ES-I3 (cell line): Measurements from ENCODE around the gene NOS1AP.

Experiments used
- H3K36me3 ChIP-seq: 2 replicates; pipeline ENCODE4 v1.6.1; 2013; ENCODE audit warnings: mild to moderate bottlenecking, low read length, control low read depth, moderate library complexity; ENCODE audit not compliant: insufficient read depth
- H3K4me1 ChIP-seq: 2 replicates; pipeline ENCODE4 v1.6.1; 2013; ENCODE audit warnings: mild to moderate bottlenecking, control low read depth, low read length; ENCODE audit not compliant: insufficient read depth
- H3K9ac ChIP-seq: 2 replicates; pipeline ENCODE4 v1.6.1; 2013; ENCODE audit warnings: low read depth, mild to moderate bottlenecking, low read length, moderate library complexity
- H3K9me3 ChIP-seq: 2 replicates; pipeline ENCODE4 v1.6.1; 2013; ENCODE audit warnings: mild to moderate bottlenecking, low read length, moderate library complexity; ENCODE audit not compliant: control insufficient read depth, insufficient read depth

Gene NOS1AP

DNA sequence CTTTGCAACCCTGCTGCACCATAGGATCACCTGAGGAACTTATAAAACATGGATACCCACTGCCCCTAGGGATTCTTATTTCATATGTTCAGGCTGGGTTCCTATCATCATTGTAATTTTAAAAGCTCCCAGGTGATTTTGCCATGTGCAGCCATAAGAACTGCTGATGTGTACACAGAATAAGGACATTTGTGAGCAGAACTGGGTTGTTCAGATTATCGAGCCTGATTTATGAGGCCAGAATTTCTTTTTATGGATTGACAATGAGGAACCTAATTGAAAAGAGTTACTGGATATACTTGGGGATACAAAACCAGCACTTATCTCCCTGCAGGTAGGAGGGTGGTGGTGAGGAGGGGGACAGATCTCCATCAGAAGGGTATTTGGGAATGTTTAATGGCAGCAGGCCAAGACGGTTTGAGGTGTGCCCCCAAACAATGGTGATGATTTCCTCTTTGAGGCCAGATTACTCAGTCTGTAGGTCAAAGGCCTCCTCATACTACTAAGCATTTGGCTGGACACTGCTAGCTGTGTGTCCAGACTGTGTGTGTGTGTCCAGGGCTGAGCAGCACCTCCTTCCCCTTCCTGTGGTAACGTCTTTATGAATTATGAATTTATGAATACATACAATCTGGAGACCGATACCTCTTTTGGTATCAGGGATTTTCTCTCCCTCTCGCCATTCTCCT, 18.9 kb downstream of the NOS1AP start:
- Histone ChIP-seq H3K4me1 (peaks cover 24% of the 10 kb centered on the region), H3K9ac (no peak overlapping the region), H3K36me3 (no peaks in the 10 kb centered on the region), H3K9me3 (no peaks in the 10 kb centered on the region)

DNA sequence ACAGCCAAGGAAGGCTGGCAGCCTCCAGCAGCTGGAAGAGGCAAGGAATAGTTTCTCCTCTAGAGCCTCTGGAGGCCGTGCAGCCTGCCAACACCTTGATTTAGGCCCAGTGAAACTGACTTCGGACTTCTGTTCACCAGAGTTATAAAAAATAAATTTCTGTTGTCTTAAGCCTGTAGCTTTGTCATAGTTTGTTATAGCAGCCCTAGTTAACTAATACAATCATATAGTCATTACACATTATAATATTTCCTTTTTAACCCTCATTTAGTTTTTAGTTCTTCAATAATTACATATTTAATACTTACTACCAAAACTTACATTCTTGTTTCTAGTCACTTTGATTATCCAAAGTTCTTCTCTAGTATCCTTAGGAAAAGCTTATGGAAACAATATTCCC, 20.3 kb downstream of the NOS1AP start:
- no peak overlapping the region for H3K9ac ChIP-seq
- peaks cover 24% of the 10 kb centered on the region for H3K4me1 ChIP-seq
- no peaks in the 10 kb centered on the region for H3K36me3 ChIP-seq
- no peaks in the 10 kb centered on the region for H3K9me3 ChIP-seq

DNA sequence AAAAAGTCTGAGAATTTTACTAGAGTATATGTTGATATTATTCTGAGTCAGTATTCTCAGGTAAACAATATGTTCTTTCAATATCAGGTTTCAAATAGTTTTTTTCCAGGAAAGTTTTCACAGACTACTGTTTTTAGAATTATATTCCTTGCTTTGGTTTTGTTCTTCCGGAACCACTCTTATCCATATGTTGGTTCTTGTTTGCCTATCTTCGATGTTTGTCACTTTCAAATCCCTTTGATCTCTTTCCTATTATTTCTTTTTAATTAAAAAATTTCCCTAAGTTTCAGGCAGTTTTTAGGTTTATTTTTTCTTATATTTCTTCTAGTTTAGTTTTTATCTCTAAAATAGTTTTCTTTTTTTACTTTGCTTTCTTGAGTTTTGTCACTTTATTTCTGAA, 20.9 kb downstream of the NOS1AP start:
- Histone ChIP-seq H3K36me3 (no peaks in the 10 kb centered on the region), H3K9me3 (no peaks in the 10 kb centered on the region), H3K9ac (no peak overlapping the region), H3K4me1 (peaks cover 24% of the 10 kb centered on the region)

DNA sequence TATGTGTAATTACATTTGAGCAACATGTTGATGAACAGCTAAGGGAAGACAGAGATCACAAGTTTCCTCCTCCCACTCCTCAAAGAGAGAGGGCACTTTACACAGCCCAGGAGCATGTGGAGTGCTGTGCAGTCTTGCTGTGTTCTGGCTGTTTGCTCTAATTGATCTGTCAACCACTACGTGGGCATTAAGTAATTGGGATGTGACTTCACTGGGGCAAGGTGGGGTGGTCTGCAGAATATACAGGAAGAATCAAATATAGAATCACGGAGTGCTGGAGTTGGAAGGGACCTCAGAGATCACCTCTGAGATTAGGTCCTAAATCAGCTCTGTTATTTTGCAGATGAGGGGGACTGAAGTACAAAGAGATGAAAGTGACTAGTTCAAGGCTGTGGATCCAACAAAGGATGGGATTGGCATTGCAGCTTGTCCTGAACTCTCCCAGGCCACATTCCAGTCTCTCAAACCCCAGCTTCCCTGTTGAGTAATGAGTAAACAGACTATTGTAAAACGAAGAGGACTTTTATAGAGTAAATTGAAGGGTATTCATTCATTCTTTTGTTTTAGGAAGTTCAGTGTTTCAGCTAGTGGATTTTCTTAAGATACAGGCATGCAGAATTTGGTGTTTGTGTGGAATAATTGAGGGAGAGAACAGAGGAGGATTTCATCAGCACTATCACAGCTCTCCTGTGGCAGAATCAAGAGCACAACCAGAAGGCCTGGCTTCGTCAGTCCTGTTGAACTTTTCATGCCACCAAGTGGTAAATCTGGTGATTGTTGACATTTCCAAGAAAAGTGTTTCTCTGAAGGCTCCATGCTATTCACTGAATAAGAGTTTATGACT, 22.4 kb downstream of the NOS1AP start:
- no peaks in the 10 kb centered on the region for H3K36me3 ChIP-seq
- H3K9ac ChIP-seq = no peak overlapping the region
- H3K9me3 ChIP-seq = no peaks in the 10 kb centered on the region
- H3K4me1 ChIP-seq = peaks cover 23% of the 10 kb centered on the region

DNA sequence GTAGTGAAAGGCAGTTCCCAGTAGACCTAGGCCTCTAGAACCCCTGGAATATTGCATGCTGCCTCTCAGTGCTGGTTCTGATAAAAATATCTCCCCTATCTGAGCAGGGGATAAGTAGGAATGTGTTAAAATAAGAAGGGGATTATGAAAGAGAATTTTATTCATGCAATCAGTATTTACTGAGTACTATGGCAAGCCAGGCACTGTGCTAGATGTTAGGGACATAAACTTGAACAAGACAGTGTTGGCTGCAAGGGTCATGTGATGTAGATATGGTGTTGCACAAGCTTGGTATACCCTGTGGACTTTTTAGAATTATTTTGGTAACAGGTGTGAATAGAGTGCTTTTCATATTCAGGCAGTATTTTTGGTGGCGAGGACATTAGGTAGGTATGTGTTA, 23.6 kb downstream of the NOS1AP start:
- no peak overlapping the region for H3K9ac ChIP-seq
- H3K36me3 ChIP-seq = no peaks in the 10 kb centered on the region
- H3K9me3 ChIP-seq = no peaks in the 10 kb centered on the region
- H3K4me1 ChIP-seq = peaks cover 19% of the 10 kb centered on the region

DNA sequence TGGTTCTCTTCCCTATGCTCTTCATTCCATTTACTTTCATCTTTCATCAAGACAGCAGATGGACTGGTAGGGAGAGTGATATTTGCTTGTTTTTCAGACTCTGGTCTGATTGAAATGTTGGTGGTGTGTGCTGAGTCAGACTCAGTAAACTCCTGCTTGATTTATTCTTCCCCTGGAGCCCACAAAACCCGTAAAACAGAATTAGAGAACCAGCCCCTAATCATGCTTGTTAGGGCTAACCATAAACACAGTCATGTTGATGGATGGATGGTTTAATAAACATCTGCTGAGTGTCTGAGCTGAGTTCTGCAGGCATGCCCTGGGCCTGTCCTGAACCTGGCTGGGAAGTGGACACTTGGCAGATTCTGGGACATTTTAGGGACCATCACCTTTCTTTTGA, 24.8 kb downstream of the NOS1AP start:
- H3K9me3 ChIP-seq = no peaks in the 10 kb centered on the region
- peaks cover 19% of the 10 kb centered on the region for H3K4me1 ChIP-seq
- no peaks in the 10 kb centered on the region for H3K36me3 ChIP-seq
- no peak overlapping the region for H3K9ac ChIP-seq

DNA sequence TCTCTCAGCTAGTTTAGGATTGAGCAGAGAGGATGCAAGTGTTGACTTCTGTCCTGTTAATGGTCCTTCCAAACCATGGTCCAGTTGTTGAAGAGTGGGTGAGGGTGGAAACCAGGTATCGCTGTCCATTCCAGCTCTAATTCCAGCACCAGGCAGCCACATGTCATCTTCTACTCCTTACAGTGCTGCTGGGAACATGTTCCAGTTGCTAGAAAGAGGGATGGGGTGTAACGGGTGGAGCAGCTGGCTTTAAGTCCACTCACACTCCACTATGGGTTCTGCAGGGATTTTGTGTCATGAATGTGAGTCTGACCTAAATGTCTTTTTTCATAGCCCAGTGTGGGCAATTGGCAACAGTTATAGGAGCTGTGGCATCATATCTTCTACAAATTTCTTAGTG, 25.2 kb downstream of the NOS1AP start:
- no peak overlapping the region for H3K9ac ChIP-seq
- H3K36me3 ChIP-seq = no peaks in the 10 kb centered on the region
- peaks cover 19% of the 10 kb centered on the region for H3K4me1 ChIP-seq
- H3K9me3 ChIP-seq = no peaks in the 10 kb centered on the region

DNA sequence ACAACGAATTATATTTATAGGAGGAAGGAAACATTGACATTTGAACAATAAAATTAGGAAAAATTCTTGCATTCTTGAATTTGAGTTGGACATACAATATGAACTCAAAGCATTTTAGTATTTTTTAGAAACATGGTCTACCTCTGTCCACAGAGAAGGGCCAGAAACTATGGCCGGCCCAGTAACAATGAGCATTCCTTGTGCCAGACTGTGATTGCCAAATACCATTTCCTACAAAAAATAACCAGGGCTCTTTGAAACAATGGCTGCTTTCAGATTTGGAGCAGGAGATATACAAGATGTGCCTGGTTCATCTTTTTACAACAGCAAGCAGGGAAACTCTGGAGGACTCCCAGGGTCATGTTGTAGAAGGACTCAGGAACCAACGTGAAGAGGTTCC, 38.4 kb downstream of the NOS1AP start:
- H3K4me1 ChIP-seq = no peaks in the 10 kb centered on the region
- peaks cover 11% of the 10 kb centered on the region for H3K9me3 ChIP-seq
- H3K9ac ChIP-seq = no peak overlapping the region
- H3K36me3 ChIP-seq = no peaks in the 10 kb centered on the region

DNA sequence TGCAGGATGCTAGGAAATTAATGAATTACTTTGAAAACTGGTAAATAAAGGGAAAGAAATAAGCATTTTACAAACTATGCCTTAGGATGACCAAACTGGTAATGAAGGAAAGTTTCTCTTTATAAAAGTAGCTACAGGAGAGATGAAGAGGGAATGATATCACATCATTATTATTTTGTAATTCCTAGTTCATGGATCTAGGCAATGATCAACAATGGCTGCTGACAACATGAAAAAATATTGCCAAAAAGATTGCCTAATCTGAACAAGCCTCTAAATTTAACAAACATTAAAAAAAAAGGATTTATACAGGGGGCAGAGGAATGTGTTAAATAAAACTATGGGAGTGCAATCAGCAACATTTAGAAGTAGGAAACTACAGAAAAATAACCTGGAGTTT, 38.9 kb downstream of the NOS1AP start:
- H3K9ac ChIP-seq = no peak overlapping the region
- peaks cover 7% of the 10 kb centered on the region for H3K9me3 ChIP-seq
- no peaks in the 10 kb centered on the region for H3K36me3 ChIP-seq
- no peaks in the 10 kb centered on the region for H3K4me1 ChIP-seq

DNA sequence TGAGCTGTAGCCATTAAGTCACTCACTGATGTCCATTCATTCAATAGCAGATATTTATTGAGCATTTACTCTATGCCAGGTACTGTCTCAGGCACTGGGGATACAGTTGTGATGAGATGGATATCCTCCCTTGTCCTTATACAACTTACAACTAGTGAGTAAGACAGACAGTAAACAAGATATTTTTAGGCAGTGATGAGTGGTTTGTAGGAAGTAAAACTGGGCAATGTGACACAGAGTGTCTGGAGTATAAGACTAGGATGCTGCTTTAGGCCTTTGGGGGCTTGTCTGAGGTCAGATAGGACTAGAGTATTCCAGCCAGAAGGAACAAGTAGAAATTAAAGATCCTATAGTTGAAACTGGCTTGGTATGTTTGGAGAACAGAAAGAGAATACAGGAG, 41.4 kb downstream of the NOS1AP start:
- H3K36me3 ChIP-seq = no peaks in the 10 kb centered on the region
- H3K9me3 ChIP-seq = peaks cover 7% of the 10 kb centered on the region
- H3K4me1 ChIP-seq = no peaks in the 10 kb centered on the region
- no peak overlapping the region for H3K9ac ChIP-seq

DNA sequence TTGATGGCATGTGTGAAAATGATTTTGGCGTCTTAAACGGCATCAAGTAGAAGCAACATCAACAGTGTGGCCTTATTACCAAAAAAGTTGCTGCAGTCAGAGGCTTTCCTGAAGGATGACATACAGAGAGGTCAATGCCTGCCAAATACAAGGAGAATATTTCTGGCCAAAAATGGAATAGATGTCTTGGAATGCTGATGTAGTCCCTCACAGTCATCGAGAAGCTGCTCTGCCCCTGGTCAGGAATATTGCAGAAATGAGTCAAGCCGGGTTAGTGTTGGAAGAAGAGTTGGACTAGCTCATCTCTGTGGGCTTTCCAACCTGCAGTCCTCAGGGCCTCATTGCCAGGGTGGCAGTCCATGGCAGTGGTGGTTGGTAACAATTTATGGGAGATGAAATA, 42.1 kb downstream of the NOS1AP start:
- Histone ChIP-seq H3K4me1 (no peaks in the 10 kb centered on the region), H3K9me3 (peaks cover 7% of the 10 kb centered on the region), H3K36me3 (no peaks in the 10 kb centered on the region), H3K9ac (no peak overlapping the region)

DNA sequence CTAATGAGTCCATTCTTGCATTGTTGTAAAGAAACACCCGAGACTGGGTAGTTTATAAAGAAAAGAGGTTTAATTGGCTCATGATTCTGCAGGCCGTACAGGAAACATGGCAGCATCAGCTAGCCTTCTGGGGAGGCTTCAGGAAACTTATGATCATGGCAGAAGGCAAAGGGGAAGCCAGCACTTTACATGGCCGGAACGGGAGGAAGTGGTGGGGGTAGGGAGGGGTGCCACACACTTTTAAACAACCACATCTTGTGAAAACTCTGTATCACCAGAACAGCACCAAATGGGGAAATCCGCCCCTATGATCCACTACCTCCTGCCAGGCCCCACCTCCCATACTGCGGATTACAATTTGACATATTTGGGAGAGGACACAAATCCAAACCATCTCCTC, 43.9 kb downstream of the NOS1AP start:
- no peak overlapping the region for H3K9ac ChIP-seq
- peaks cover 7% of the 10 kb centered on the region for H3K9me3 ChIP-seq
- H3K4me1 ChIP-seq = no peaks in the 10 kb centered on the region
- no peaks in the 10 kb centered on the region for H3K36me3 ChIP-seq

DNA sequence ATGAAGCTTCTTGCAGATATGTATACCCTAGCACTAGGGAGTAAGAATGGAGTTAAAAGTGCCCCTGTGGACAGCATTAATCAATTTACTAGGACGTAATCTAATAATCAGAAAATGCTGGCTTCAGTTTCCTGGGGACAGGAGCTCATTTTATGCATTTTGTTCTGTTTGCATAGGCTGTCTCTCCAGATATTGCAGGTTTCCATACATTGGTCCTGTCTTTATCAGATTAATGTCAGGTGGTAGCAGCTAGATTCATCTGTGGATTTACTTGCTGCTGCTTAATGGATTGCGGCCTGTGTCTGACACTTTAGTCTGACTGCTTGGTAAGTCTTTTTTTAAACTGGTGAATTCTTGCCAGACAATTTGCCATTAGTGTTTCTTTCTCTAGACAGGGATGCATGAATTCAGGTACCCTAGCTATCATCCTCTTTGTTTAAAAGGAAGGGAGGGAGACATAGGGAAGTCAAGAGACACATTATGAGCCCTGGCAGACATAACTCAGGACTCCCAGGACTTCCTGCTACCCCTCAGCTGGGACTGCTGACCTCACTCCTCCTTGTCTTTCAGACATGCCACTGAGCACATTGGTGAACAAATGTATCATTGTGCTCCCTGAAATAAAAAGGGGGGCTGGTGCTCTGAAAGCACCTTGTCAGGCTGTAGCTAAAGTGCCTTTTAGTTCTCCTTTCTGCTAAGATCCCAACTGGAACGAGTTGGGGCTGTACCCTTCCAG, 47.7 kb downstream of the NOS1AP start:
- Histone ChIP-seq H3K9me3 (no peaks in the 10 kb centered on the region), H3K4me1 (peaks cover 4% of the 10 kb centered on the region; the same call in 1 of the 2 replicates), H3K36me3 (no peaks in the 10 kb centered on the region), H3K9ac (no peak overlapping the region)

DNA sequence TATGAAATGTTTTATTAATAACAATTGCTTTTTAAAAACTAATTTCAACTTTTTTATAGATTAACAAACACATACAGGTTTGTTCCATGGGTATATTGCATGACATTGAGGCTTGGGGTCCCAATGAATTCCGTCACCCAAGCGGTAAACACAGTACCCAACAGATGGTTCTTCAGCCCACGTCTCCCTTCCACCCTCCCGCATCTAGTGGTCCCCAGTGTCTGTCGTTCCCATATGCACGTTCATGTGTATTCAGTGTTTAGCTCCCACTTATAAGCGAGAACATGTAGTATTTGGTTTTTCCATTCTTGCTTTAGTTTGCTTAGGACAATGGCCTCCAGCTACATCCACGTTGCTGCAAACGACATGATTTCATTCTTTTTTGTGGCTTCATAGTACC, 48.6 kb downstream of the NOS1AP start:
- no peak overlapping the region for H3K9ac ChIP-seq
- peaks cover 4% of the 10 kb centered on the region; the same call in 1 of the 2 replicates for H3K4me1 ChIP-seq

More for the DNA sequence above, 48.6 kb downstream of the NOS1AP start:
- Histone ChIP-seq H3K36me3 (no peaks in the 10 kb centered on the region), H3K9me3 (no peaks in the 10 kb centered on the region)
